Measurements from ENCODE around the gene ZFP14.
"Not testable (repeated sequence)": the region's sequence is repeated elsewhere in the genome, so short reads cannot be mapped to it uniquely, and the experiment has no call there.

Gene ZFP14

GRCh38 chr19:36330216-36330615 lies 48.8 kb downstream of the ZFP14 start:
- no peak for DNase-seq

- DNase-seq, result not testable (repeated sequence)
Observed at GRCh38 chr19:36329534-36329933, 49.5 kb downstream of the ZFP14 start.

DNA sequence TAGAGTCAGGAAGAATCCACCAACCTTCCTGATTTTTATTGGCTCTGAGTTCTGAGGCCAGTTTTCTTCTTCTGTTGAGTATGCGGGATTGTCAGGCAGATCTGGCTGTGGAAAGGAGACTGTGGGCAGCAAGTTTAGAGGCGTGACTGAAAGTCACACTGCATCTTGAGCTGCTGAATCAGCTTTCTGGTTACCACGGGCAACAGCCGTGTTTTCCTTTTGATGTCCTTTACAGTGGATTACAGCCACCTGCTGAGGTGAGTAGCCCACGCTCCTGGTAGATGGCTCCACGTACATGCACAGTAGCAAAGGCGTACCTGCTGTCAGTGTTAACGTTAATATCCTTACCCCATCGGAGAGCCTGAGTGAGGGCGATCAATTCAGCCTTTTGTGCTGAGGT lies 52.4 kb downstream of the ZFP14 start:
- not testable (repeated sequence) for DNase-seq

DNA sequence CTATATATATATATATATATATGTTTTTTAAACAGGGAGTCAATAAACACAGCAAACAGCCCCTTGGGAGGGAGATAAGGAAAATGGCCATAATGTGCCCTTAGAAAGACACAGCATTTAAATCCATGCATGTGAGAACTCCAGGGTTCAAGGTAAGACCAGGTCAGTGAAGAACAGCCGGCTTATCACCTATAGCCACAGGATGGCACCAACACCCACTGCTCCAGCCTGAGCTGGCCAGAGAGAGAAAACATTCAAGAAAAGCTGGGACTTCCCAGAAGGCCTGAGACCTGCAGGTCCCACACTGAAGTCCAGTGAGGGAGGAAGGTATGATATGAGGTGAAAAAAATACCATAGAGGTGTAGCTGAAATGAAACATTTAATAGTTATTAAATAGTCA lies 63.8 kb downstream of the ZFP14 start:
- not testable (repeated sequence) for DNase-seq

GRCh38 chr19:36314053-36314452 lies 64.9 kb downstream of the ZFP14 start:
- DNase-seq, result not testable (repeated sequence)

DNA sequence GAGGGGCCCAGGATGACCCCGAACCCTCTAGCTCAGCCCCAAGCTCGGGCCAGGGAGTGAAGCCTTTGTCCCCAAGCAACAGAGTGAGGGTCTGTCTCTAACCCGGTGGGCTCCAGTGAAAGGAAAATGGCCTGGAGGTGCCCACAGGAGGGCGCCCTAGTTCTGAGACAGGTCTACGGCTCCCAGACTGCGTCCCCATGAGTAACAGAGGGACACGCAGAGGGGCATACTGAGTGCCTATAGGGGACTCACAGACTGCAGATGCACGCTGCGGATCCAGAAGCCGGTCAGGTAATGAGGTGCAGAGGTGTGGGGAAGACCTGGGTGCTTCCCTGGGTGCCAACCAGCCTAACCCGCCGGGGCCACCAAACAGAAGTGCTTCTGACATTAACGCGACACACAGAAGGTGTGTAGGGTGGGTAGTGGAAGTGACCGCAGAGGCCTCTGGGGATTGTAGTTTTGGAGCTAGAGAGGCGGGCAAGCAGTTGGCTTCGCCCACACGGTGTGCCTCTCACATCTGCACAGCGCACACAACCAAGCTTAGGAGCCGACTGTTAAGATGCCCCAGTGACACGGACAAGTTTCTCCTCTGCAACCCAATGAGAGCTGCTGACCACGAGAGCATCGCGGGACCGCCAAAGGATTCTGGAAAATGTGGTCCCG lies 67.8 kb downstream of the ZFP14 start:
- not testable (repeated sequence) for DNase-seq

- not testable (repeated sequence) for DNase-seq
Observed at GRCh38 chr19:36310416-36310990, 68.5 kb downstream of the ZFP14 start.

DNA sequence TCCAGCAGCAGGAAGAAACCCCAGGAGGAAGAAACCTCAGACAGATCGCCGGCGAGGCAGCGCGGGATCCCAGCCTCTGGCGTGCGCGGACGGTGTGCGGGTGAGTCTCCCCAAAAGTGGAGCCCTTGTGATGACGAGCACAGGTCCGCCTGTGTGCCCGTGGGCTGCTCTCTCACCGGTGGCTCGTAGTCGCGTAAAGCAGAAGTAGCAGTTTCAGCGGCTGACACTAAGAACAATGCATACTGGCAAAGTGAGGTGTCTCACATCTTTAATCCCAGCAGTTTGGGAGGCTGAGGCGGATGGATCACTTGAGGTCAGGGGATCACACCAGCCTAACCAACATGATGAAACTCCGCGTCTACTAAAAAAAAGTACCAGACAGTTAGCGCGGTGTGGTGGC lies 69.2 kb downstream of the ZFP14 start:
- not testable (repeated sequence) for DNase-seq

DNA sequence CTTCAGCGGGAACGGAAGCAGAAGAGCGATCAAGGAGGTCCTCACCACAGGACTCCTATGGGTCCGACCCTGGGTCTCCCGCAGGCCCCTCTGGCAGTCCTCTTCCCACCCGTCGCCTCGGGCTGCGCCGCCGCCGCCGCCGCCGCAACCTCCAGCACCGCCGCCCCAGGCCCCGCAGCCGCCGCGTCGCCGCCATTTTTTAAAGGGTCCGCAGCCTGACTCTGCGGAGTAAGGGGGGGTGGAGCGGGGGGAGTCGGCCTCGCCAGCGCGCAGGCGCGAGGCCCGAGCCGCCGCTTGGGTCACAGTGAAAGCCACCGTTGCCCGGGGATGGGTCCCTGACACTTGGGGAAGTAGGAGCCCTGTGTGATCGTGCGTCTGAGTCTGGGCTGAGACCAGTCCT lies 69.7 kb downstream of the ZFP14 start:
- DNase-seq, result not testable (repeated sequence)

- not testable (repeated sequence) for DNase-seq
Observed at GRCh38 chr19:36292317-36292716, 86.7 kb downstream of the ZFP14 start.
